PC-9 (cell line): ENCODE data around the gene MEF2C. TPM values are rescaled to one million over a fixed set of nuclear protein-coding genes. Genes with fewer than 3 reads are reported as not detected.

Source experiments
- BruUV-seq: library from RNA; stranded (reverse); fragments of 400-500 nt; replicated peaks from 2 replicates; lab custom pipeline; 2021; lab: Mats Ljungman, UMichigan
- CTCF ChIA-PET: fragments of 300-600 bp; sonication (Branson Sonifier 250); formaldehyde crosslinking; loops from one replicate; lab custom pipeline; 2022; ENCODE audit warnings: antibody characterized with exemption; lab: Charles Lee
- POLR2A ChIA-PET: fragments of 300-600 bp; sonication (Branson Sonifier 250); formaldehyde crosslinking; loops from one replicate; lab custom pipeline; 2022; ENCODE audit warnings: antibody characterized with exemption; ENCODE audit not compliant: unreplicated experiment; lab: Charles Lee
- DNase-seq, 2 experiments: peaks; one replicate each; pipeline versions ENCODE4 v3.0.0 to v3.0.0-alpha.2; 2015 to 2022; ENCODE audit warnings: mixed read lengths in 1 of 2
- H2AFZ ChIP-seq: fragments of 200-600 bp; sonication (generic); 2 replicates; pipeline ENCODE4 v1.8.1; 2017; ENCODE audit warnings: antibody characterized with exemption
- H3F3A ChIP-seq: fragments of 200-600 bp; sonication (generic); 2 replicates; pipeline ENCODE4 v1.8.1; 2017; ENCODE audit warnings: antibody characterized with exemption, mild to moderate bottlenecking, low read depth; ENCODE audit not compliant: insufficient read depth
- H3K27ac ChIP-seq: fragments of 200-600 bp; sonication (generic); 2 replicates; pipeline ENCODE4 v1.6.1; 2016; ENCODE audit warnings: mixed run types
- H3K27me3 ChIP-seq: fragments of 200-600 bp; sonication (generic); 2 replicates; pipeline ENCODE4 v1.6.1; 2016; ENCODE audit warnings: low read depth, mixed run types; ENCODE audit not compliant: insufficient read depth
- H3K36me3 ChIP-seq: fragments of 200-600 bp; sonication (generic); 2 replicates; pipeline ENCODE4 v1.6.1; 2016; ENCODE audit warnings: low read depth, mixed run types
- H3K4me1 ChIP-seq: fragments of 200-600 bp; sonication (generic); replicated peaks from 2 replicates; pipeline ENCODE4 v1.6.1; 2016; ENCODE audit warnings: mixed run types; ENCODE audit not compliant: insufficient read depth
- H3K4me2 ChIP-seq: fragments of 200-600 bp; sonication (generic); 2 replicates; pipeline ENCODE4 v1.6.1; 2017; ENCODE audit warnings: mixed run types
- H3K4me3 ChIP-seq: fragments of 200-600 bp; sonication (generic); 2 replicates; pipeline ENCODE4 v1.6.1; 2016; ENCODE audit warnings: mixed run types
- H3K79me2 ChIP-seq: fragments of 200-600 bp; sonication (generic); 2 replicates; pipeline ENCODE4 v1.6.1; 2017; ENCODE audit warnings: low read depth, mixed run types
- H3K9me2 ChIP-seq: fragments of 200-600 bp; sonication (generic); 2 replicates; pipeline ENCODE4 v1.8.1; 2017; ENCODE audit warnings: mild to moderate bottlenecking; ENCODE audit not compliant: insufficient read depth
- H3K9me3 ChIP-seq: fragments of 200-600 bp; sonication (generic); 2 replicates; pipeline ENCODE4 v1.8.1; 2016; ENCODE audit warnings: low read depth; ENCODE audit not compliant: insufficient read depth
- H4K20me1 ChIP-seq: fragments of 200-600 bp; sonication (generic); 2 replicates; pipeline ENCODE4 v1.8.1; 2017; ENCODE audit not compliant: insufficient read depth
- EZH2 ChIP-seq: fragments of 200-600 bp; sonication (generic); IDR thresholded peaks from 2 replicates; pipeline ENCODE4 v1.8.0; 2017; ENCODE audit warnings: antibody characterized with exemption, low read depth
- intact Hi-C: fragments of 100-400 bp; cut with micrococcal nuclease; formaldehyde crosslinking; loops from one replicate; pipeline ENCODE4 v1.10.0; 2022; ENCODE audit not compliant: unreplicated experiment
- total RNA-seq: library from RNA; stranded (reverse); gene quantifications from 2 replicates; pipeline ENCODE4 v1.2.3, GENCODE V29; 2021
- TF ChIP-seq, protein P1 (sequence below): fragments of 200-600 bp; sonication (generic); conservative IDR thresholded peaks from 2 replicates; pipeline ENCODE4 v1.6.1; 2017; ENCODE audit warnings: mixed run types, antibody characterized with exemption, mild to moderate bottlenecking, moderate library complexity

MEF2C gene
- total RNA-seq, 1 experiment from 2014 or later, result 2.5 TPM

DNA sequence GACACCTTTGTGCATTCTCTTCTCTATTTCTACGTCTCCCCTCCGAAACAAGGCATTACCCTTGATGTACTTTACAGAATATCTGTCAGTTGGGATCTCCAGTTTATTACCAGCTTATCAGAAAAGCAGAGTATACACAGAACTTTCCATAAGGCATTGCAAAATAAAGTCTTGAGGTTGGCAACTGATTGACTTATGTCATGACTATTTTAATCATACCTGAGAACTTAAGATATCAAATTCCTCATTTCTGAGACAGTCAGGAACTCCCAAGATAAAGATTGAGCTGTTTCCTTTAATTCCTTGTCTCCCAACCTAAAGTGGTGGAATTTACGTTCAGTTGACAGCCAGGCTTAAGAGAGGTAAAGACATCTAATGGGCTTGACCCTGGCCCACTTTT is 110.9 kb downstream of the MEF2C start:
- H3K4me2 ChIP-seq, result no peak overlapping the region
- no peaks in the 10 kb centered on the region for H3K27me3 ChIP-seq
- no peaks in the 10 kb centered on the region for H3K4me1 ChIP-seq
- CTCF ChIA-PET, result no interaction called here
- no peaks in the 10 kb centered on the region for H3K79me2 ChIP-seq
- intact Hi-C loops, result no loop called here
- no peak for TF ChIP-seq EZH2
- TF ChIP-seq, protein P1, sequence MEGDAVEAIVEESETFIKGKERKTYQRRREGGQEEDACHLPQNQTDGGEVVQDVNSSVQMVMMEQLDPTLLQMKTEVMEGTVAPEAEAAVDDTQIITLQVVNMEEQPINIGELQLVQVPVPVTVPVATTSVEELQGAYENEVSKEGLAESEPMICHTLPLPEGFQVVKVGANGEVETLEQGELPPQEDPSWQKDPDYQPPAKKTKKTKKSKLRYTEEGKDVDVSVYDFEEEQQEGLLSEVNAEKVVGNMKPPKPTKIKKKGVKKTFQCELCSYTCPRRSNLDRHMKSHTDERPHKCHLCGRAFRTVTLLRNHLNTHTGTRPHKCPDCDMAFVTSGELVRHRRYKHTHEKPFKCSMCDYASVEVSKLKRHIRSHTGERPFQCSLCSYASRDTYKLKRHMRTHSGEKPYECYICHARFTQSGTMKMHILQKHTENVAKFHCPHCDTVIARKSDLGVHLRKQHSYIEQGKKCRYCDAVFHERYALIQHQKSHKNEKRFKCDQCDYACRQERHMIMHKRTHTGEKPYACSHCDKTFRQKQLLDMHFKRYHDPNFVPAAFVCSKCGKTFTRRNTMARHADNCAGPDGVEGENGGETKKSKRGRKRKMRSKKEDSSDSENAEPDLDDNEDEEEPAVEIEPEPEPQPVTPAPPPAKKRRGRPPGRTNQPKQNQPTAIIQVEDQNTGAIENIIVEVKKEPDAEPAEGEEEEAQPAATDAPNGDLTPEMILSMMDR, result no peak
- H4K20me1 ChIP-seq, result no peaks in the 10 kb centered on the region
- BruUV-seq, result no TSS peak
- no peaks in the 10 kb centered on the region for H3K9me2 ChIP-seq
- no peak overlapping the region for H3K27ac ChIP-seq
- H3K36me3 ChIP-seq, result no peaks in the 10 kb centered on the region
- H3K4me3 ChIP-seq, result no peak overlapping the region
- H3K9me3 ChIP-seq, result no peaks in the 10 kb centered on the region
- DNase-seq, result no peak
- no peak overlapping the region for H2AFZ ChIP-seq
- H3F3A ChIP-seq, result no peaks in the 10 kb centered on the region
- POLR2A ChIA-PET, result interaction anchor here (0.7 to 1.0 kb wide), 2 partner anchors 541 to 1618 kb away, joined by 4 to 6 read pairs; no protein-coding TSS in a partner anchor

DNA sequence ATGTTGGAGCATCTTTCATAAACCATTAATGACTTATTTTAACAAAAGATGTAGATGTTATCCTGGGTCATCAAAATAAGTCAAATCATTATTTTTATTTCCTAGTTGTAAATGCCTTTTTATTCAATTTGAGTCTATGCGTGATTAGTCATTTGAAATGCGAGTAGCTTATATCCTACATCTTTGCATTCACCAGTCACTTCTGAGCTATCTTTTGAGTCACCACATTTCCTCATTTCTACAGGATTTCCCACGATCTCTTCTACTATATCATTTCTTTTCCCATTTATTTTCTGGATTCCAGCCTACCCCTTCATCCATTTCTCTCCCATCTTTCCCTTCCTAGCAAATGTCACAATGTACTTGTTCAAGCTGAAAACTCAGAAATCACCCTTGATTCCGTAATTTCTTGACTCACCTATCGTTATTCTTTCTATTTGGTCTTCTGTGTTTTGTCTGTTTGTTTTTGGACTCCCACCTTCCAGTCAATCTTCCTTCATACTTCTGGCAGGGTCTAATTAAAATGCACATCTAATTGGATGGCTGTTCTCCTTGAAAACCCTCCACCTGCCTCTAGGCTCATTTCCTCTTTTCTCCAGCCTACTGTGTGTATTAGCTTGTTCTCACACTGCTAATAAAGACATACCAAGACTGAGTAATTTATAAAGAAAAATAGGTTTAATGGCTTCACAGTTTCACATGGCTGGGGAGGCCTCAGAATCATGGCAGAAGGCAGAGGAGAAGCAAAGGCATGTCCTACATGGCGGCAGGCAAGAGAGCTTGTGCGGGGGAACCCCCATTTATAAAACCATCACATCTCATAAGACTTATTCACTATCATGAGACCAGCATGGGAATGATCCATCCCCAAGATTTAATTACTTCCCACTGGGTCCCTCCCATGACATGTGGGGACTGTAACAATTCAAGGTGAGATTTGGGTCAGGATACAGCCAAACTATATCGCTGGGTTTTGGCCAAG is 112.4 kb downstream of the MEF2C start:
- BruUV-seq, result no TSS peak
- no peaks in the 10 kb centered on the region for H4K20me1 ChIP-seq
- H3K4me1 ChIP-seq, result no peaks in the 10 kb centered on the region
- H3K9me2 ChIP-seq, result no peaks in the 10 kb centered on the region
- H2AFZ ChIP-seq, result no peak overlapping the region
- no peak overlapping the region for H3K27ac ChIP-seq
- H3K79me2 ChIP-seq, result no peaks in the 10 kb centered on the region
- no peak overlapping the region for H3K4me2 ChIP-seq
- no peak overlapping the region for H3K4me3 ChIP-seq
- TF ChIP-seq EZH2, result no peak
- TF ChIP-seq, protein P1, result no peak
- no peaks in the 10 kb centered on the region for H3K27me3 ChIP-seq
- H3K9me3 ChIP-seq, result no peaks in the 10 kb centered on the region
- H3K36me3 ChIP-seq, result no peaks in the 10 kb centered on the region
- no peaks in the 10 kb centered on the region for H3F3A ChIP-seq
- intact Hi-C loops, result no loop called here
- ChIA-PET POLR2A (no interaction called here), CTCF (no interaction called here)
- DNase-seq, result peak in 1 of 2 experiments; percentile 37

DNA sequence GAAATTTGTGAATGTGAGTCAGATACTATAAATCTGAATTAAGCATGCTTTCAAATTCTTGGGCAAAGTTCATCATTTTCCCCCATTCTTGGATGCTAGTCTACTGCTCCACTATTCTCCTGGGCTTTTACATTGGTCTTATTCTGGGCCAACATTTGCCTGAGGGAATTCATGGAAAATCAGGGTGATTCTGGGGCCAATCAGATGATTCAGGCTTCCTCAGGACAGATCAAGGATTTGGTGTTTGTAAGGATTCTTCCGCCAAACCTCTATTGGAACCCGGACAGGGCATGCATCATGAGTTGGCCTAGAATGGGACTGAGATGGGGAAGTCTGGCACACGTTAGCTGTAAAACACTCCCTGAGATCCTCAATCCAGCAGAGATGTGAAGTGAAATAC is 113.8 kb downstream of the MEF2C start:
- TF ChIP-seq, protein P1, result no peak
- TF ChIP-seq EZH2, result no peak
- Histone ChIP-seq H3K27ac (no peak overlapping the region), H3K9me3 (no peaks in the 10 kb centered on the region), H2AFZ (no peak overlapping the region), H3K79me2 (no peaks in the 10 kb centered on the region), H3K4me3 (no peak overlapping the region), H4K20me1 (no peaks in the 10 kb centered on the region), H3K9me2 (no peaks in the 10 kb centered on the region), H3F3A (no peaks in the 10 kb centered on the region), H3K4me1 (no peaks in the 10 kb centered on the region), H3K36me3 (no peaks in the 10 kb centered on the region), H3K27me3 (no peaks in the 10 kb centered on the region), H3K4me2 (no peak overlapping the region)
- ChIA-PET POLR2A (no interaction called here), CTCF (no interaction called here)
- intact Hi-C loops, result no loop called here
- no TSS peak for BruUV-seq
- no peak for DNase-seq
